GM21717 (cell line): ENCODE results near the gene DSTN.

Experiments used
- ATAC-seq: cut with Tn5 transposase; IDR thresholded peaks from one replicate; pipeline ENCODE4 v1.9.1; 2021; ENCODE audit warnings: mild to moderate bottlenecking, moderate library complexity; ENCODE audit not compliant: unreplicated experiment

Gene DSTN

DNA sequence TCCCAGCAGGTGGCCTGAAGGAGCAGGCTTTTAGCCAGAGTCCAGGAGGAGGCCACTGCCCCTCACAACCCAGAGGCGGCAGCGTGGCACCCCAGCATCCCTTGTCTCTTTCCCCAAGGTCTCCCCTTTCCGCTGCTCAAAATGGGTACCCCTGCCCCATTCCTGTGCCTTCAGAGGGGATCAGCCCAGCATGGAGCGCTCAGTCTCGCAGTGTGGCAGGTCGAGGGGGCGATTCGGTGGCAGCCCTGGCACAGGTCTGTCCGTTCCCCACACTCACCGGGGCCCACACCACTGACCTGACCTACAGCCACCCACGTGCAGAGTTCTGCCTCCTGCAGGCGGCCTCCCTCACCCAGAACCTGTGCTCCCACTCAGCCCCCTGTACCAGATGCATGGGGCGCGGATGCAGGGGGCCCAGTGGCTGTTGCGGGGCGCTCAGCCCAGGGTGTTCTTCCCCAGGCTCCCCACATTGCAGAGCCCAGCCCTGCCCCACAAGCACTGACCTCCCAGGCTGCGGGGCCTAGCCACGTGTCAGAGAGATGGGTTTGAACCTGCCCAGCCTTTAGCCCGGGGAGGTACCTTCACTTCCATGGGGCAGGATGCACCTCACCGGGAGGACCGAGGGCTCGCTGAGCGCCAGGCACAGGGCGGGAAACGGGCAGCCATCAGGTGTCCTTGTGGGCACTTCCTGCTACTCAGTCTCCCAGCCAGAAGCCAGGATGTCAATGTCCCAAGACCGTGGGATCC, 41.8 kb downstream of the DSTN start:
- no peak for ATAC-seq

DNA sequence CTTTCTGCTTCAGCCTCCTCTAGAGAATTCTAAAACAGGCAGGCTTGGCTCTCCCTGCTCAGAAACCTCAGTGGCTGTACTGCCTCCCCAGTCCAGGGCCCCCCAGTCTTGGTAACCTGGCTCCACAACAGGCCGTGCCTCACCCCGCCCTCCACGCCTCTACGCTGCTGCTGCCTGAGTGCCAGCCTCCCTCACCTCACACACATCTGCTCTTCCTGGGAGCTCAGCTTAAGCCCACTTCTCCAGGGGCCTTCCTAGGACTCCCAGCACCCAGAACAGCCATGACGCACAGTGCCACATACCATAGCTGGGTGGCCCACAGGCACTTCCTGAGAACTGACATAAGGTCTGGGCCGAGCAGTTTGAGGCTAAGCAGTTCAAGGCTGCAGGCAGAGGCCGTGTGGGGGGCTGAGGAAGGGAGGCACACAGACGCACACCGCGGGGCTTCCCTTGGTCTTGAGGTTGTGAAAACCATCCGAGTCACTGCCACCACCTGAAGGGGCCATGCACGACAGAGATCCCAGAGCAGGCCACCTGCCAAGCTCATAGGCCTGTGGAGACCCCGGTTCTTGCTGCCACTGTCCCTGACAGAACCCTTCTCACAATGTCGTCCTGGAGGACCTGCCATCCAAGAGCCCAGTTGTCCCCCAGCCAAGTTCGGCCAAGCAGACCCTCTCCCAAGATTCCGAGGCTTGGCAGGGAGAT, 42.6 kb downstream of the DSTN start:
- ATAC-seq = no peak

DNA sequence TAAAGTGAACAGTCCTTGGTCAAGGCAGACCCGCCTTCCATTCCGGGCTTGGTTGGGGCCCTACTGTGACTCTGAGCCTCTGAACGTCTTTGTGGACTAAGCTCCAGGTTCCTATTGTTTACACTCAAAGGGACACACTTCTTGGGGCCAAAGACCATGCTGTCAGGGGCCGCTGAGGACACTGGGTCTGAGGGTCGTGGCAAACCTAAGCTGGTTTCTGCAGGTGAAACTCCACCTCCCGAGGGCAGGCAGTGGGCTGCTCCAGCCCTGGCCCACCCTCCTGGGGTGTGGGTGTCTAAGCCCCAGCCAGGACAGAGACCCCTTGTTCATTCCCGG, 43.1 kb downstream of the DSTN start:
- ATAC-seq = no peak

DNA sequence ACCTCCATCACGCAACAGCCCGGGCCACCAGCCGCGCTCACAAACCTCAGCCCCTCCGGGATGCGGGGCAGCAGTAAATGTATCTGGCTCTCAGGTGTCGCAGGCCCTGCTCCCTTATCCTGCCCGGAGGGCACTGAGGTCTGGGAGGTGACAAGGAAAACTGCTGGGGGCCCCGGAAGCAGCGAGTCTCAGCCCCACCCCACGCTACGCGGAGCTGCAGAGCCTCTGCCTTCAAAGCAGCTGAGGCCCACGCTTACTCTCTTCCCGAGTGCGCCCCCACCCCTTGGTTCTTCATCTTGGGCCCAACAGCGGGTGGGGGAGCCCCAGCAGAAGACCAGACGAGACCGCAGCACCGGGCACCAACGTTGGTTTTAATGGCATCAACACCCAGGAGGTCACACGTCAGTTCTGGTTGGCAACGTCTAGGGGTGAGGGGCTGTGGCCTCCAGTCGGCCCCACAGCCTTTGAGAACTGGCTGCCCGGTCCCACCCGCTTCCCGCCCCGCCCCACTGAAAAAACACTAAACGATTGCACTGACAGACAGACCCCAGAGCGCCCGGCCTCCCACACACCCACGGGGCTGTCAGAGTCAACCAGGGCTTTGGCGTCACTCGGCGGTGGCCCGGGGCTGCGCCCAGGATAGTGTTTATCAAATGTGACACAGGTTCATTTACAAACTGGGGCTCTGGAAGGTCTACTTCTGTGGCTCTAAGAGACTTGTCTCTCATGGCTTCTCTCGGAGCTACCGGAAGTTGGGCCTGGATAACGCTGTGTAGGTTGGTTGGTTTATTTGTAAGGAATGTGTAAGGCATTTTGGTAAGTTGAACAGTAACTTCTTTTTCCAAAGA, 43.7 kb downstream of the DSTN start:
- no peak for ATAC-seq

DNA sequence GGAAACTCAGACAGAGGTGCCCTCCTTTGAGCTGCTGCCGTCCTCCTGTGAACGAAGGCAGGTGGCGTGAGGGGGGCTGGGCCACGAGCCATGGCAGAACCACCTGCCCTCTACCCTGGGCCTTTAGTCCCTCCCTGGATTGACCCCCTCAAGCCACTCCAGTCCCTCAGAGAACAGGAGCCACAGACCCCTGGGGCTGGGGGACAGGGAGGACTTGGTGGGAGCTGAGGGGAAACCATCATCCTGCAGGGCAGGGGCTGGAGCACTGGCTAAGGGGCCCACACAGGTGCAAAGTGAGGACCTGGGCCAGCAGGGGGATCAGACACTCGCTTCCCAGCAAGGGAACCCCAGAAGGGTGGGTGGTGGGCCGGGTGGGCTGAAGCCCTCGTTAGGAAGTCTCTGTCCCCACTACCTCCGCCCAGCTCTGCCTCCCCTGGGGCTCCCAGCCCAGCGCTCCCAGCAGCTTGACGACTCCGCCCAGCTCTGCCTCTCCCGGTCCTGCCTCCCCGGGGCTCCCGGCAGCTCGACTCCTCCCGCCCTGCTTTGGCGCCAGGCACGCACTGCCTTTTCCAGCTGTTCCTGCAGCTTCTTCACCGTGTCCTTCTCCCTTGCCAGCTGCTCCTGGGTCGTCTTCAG, 44.4 kb downstream of the DSTN start:
- no peak for ATAC-seq

DNA sequence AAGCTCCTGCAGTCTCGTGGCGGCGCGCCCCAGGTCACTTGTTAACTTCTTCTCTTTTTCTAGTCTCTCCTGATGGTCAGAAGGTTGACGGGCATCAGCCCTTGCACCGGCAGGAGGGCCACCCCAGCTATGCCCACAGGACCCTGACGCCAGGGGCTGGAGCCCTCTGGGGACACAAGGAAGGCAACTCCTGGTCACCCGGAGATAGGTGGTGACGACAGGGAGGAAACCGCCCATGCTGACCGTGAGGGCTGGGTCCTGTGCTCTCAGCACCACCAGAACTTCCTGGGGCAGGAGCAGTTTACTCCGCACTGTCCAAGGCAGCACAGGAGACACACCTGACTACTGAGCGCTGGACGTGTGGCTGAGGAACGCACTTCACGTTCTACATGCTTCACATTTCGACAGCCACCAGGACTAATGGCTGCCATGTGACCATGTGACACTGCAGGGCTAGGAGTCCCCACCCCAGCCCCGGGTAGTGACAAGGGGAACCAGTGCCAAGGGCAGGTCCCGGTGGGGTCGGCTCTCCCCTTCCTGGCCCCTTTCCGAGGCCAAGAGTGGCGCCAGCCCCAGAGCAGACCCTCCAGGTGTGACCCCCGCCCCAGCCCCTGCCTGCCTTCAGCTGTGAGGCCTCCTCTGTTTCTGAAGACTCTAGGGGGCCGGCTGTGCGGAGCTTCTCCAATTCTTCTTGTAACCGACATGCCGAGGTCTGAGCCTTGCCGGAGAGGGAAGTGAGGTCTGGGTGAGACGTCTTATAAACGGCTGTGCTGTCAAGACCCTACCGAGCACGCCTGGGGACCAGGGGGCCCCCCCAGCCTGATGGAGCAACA, 45.2 kb downstream of the DSTN start:
- ATAC-seq = no peak

DNA sequence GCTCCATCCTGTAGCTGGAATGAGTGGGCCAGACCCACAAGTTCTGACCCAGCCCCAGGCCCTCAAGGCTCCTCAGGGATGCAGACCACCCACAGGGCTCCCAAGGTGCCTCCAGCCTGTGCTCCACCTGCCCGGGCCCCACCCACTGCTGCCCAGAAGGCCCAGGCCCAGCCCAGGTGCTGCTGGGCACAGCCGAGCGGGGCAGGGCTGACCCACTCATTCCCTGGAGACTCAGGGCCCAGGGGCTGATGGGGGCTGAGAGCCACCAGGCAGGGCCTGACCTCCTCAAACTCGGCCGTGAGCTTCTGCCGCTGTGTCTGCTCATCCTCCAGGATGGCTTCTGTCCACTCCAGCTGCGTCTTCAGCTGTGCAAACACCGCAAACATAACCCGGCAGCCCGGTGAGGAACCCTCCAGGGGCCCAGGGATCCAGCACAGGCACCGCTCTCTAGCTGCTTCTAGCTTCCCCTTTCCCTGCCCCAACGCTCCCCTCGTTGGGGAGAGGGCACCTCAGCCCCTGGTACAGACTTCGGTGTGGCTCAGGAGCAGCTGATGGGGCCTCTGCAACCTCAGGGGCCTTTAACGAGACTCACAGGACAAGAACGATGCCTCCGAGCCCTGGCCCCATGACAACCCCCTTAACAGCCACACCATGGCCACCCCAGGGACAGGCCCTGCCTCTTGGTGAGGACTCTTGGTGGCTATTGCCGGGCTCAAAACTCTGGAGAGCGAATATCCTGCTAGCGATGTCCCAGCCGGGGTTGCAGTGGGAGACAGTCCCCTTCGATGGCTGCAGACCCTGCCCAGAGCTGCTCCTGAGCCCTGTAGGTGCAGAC, 46.0 kb downstream of the DSTN start:
- no peak for ATAC-seq

DNA sequence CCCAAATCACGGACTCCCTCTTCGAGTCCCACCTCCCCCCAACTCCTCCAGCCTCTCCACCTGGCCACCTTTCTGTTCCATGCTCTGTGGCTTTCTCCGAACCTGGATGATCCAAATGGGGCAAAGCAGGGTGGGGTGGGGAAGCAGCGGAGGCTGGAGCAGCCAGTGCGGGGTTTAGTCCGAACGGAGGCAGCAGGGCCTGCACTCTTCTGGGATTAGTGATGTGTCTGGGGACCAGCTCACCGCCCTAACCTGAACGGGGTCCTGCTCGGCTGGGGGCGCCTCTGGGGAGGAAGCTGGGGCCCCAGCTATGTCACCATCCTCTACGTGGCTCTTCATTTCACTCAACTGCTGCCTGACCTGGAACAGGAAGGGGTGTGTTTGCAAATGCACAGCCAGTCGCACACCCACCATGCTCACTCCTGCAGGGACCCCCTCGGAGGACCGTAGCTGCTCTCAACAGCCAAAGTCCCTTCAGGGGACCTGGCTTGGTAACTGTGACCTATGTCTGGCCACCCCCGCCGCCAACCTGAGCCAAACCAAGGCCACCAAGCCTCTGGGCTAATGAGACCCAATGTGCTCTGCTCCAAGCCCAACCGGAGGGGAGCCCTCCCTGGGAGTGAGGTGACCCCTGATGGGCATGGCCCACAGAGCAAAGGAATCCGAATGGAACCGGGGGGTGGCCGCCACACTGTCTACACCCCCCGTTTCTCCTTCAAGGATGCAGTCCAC, 46.8 kb downstream of the DSTN start:
- no peak for ATAC-seq

DNA sequence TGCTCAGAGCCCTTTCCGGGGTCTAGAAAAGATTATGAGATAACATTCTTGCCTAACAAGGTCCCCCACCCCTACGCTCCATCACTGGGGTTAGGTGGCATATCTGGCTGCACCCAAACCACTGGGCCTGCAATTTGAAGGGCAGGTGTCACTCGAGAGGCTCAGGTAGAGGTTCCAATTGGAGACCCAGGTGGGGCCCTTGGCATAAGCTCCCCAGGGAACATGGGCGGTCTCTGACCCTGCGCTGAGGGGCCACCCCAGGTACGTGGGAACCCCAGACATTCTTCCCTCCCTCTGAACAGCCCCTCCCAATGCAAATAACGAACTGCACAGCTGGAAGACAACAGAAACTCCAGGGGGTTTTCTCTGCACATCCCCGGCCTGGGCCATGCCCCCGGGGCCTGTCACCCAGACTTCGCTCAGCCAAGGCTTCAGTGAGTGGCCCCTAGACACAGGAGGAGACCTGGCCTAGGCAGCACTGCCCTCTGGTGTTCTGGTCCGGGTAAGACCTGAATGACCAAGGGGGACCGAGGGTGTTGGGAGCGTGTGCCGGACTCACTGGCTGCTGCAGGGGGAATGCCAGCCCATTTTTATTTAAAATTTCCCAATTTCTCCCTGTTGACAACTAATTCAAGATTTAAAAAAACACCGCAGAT, 47.5 kb downstream of the DSTN start:
- ATAC-seq = no peak

DNA sequence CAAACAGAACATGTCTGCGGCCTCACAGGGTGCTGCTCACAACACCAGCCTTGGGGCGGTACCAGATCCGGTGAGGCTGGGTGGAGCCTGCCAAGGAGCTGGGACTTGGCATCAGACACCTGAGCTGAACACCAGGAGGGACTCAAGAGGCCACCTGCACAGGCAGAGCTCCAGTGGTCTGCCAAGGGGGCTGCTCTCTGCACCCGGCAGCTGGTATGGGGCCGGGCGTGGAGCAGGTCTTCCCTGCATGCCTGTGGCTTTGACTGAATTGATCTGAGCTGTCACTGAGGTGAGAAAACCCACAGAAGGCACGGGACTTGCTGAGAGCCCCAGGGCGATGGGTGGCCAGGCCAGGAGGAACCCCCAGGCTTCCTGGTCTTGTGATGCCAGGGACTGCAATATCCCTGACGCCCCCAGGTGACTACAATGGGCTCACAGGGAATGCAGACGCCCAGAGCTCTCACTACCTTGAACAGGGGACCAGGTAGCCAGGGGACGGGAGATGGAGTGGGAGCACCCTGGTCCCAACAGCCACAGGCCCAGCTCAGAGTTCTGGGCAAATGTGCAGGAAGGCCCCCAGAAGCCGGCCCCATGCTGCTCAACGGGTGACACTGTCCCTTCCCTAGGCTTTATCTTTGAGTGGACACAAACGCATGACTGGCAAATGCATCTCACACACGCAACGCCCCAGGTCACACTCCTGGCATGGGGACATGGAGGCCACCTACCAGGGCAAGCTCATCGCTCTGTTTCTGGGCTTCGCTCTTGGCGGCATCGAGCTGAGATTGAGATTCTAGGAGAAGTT, 48.2 kb downstream of the DSTN start:
- no peak for ATAC-seq

DNA sequence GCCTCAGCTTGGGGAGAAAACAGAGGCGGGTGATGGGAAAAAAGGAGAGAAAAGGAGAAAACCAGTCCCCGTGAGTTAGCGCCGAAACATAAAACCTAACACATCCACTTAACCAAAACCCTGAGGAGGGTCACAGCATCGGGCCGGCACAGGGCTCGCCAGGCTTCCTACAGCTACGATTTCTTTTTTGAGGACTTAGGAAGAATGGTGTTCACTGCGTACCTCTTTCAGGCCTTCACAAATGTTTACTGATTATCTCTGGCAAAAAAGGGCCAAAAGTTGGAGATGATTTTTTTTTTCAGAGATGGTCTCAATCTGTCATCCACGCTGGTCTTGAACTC, 48.8 kb downstream of the DSTN start:
- no peak for ATAC-seq

DNA sequence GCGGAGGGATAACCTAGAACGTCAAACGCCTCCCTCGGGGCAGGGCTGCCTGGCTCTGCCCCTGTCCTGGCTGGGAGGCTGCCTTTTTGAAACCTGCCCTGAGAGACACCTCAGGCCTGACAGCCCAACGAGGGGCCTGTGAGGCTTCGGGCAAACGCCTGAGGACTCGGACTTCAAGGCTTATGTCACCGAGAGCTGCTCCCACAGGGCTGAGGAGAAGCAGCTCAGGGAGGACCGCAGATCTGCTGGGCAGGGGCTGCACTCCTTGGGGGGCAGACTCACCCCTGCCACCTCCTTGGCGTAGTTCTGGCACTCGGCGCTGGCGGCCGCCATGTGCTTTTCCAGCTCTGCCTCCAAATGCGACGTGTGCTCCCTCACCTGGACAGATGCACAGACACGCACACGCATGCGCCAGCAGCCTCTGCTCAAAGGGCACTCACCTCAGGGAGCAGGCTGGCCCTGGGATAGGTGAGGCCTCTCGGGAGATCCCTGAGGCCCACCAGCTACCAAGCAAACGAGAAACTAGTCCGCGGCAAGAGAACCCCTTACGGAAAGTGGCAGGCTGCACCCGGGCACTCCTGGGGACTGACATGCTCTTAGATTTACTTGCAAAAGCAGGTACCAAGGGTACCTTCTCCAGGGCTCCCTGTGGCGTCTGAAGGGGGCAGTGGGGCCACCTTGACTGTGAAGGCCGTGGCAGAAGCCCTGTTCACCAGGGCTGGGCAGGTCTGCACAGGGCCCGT, 49.6 kb downstream of the DSTN start:
- ATAC-seq = no peak

DNA sequence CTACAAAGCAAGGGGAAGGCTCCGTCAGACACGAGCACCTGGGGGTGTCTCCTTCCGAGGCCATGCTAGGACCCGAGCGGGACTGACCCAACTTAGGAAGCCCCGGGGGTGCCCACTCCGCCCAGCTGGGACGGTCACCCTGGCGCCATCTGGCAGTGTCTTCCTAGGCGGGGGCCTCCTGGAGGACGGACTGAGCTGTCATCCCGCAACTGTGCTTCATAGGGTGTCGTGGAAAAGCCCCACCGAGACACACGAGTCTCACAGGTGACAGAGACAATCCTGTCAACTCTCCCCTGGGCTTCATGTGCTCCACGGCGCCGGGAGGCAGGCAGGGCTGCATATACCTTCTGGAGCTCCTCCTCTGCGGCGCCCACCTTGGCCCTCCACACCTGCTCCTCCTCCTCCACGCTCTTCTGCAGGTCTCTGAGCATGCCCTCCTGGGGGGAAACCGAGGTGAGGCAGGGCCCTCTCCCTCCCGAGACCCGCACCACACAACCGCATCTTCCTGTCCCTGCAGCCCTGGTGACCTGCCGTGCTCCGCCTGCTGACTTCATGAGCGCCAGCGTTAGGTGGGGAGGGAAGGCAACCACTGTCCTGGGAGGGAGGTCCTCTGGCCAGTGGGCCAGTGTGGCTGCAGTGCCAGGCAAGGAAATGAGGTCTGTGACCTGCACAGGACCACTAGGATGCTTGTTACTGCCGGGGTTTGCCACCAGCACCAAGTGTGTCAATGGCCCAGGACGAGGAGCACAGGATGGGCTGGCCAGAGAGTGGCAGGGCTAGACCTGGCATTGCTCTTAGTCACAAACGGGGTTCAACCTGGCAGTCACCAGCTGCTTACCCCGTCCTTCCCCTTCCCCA, 50.7 kb downstream of the DSTN start:
- no peak for ATAC-seq

DNA sequence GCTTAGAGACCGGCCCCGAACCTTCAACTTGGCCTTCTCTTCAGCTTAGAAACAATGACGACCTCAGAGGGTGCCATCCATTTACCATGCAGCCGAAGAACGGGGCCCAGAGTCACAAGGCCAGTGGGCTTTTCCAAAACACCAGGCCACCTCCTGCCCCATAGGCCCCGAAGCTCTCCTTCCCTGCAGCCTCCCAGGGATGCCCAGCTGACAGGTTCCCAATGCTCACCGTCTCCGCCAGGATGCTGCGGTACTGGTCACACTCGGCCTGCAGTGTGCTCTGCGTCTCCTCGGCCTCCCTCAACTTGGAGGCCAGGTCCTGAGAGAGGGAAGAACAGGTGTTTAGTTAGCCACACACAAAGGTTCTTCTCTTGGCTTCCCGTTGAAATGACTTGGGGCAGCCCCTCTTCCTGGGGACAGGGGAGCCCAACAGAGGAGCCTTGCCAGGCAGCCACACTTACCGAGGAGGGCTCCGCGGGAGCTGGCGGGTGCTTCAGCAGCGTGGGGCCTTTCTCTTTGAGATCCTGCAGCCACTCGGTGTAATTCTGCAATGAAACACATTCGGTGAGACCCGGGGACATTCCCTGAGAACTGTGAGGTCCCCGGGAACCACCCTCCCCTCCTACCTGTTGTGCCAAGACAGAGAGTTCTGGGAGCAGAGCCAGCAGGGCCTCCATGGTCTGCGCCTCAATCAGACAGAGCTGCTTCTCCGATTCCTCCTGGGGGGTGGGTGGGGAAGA, 51.5 kb downstream of the DSTN start:
- ATAC-seq = no peak

DNA sequence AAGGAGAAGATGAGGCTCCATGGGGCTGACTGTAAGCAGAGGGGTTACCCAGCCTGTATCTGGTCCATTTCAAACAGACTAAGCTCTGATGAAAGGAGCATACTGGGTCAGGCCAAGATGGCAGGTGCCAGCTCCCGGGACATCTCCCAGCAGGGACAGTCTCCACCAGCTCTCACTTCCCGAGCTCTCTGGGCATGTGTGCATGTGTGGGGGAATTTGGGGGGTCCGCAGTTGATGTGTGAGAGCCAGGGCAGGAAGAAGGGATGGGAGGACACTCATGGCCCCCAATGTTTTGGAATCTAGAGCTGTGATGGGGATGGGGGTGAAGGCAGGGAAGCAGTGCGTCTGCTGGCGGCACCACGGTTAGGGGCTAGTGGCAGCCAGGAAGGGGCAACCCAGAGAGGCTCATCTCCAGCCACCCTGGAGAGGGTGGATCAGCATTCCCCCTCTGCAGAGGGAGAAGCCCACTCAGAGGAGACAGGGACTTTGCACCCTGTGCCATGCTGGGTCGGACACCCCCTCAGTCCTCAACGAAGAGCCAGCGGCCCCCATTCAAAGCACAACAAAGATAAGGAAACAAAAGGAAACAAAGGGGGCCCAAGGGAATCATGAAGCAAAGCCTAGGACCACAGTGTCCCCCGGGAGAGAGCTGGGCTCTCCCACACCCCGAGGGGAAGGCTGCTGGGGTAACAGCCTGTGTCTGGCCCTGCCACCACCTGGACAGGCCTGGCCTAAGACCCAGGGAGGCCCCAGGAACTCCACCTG, 52.4 kb downstream of the DSTN start:
- ATAC-seq = no peak
